ENCODE data around the gene TTLL4.
A peak's percentile ranks its signal among the peaks of the same experiment; 100 is the strongest.

TTLL4 gene

GRCh38 chr2:218722876-218723785 is 12.5 kb downstream of the TTLL4 start:
- Mint-ChIP-seq H3K36me3 (peaks cover 50% of the 10 kb centered on the region), H3K27ac (no peak overlapping the region)

GRCh38 chr2:218726004-218726574 is 15.5 kb downstream of the TTLL4 start:
- ATAC-seq: no peak

More at GRCh38 chr2:218722876-218723785, 12.5 kb downstream of the TTLL4 start:
- peaks cover 6% of the 10 kb centered on the region for H3K9me3 Mint-ChIP-seq
- H3K4me3 Mint-ChIP-seq: no peak overlapping the region
- ATAC-seq: no peak
- peaks cover 5% of the 10 kb centered on the region for H3K4me1 Mint-ChIP-seq
- no peaks in the 10 kb centered on the region for H3K27me3 Mint-ChIP-seq

GRCh38 chr2:218727502-218728165 is 17.0 kb downstream of the TTLL4 start:
- Mint-ChIP-seq H3K27ac (no peak overlapping the region), H3K4me1 (no peaks in the 10 kb centered on the region), H3K27me3 (no peaks in the 10 kb centered on the region), H3K9me3 (peaks cover 6% of the 10 kb centered on the region), H3K4me3 (no peak overlapping the region), H3K36me3 (peaks cover 47% of the 10 kb centered on the region)
- no peak for ATAC-seq

More at GRCh38 chr2:218726004-218726574, 15.5 kb downstream of the TTLL4 start:
- Mint-ChIP-seq H3K4me3 (no peak overlapping the region), H3K9me3 (peaks cover 6% of the 10 kb centered on the region), H3K36me3 (peaks cover 47% of the 10 kb centered on the region), H3K4me1 (no peaks in the 10 kb centered on the region), H3K27ac (no peak overlapping the region), H3K27me3 (no peaks in the 10 kb centered on the region)

- peaks cover 18% of the 10 kb centered on the region for H3K4me1 Mint-ChIP-seq
- peaks cover 6% of the 10 kb centered on the region for H3K9me3 Mint-ChIP-seq
- no peak overlapping the region for H3K27ac Mint-ChIP-seq
- ATAC-seq: no peak
- peaks cover 60% of the 10 kb centered on the region for H3K36me3 Mint-ChIP-seq
- no peak overlapping the region for H3K4me3 Mint-ChIP-seq
- H3K27me3 Mint-ChIP-seq: no peaks in the 10 kb centered on the region
These were observed 19.0 kb downstream of the TTLL4 start for GRCh38 chr2:218729640-218730039.

- H3K27ac Mint-ChIP-seq: no peak overlapping the region
- no peak overlapping the region for H3K4me3 Mint-ChIP-seq
- ATAC-seq: no peak
- peaks cover 3% of the 10 kb centered on the region for H3K9me3 Mint-ChIP-seq
- no peaks in the 10 kb centered on the region for H3K27me3 Mint-ChIP-seq
- H3K4me1 Mint-ChIP-seq: peaks cover 18% of the 10 kb centered on the region
- H3K36me3 Mint-ChIP-seq: peaks cover 56% of the 10 kb centered on the region
These were observed 21.6 kb downstream of the TTLL4 start for GRCh38 chr2:218732052-218732760.

GRCh38 chr2:218732761-218733158 is 22.1 kb downstream of the TTLL4 start:
- Mint-ChIP-seq H3K27ac (no peak overlapping the region), H3K4me3 (no peak overlapping the region), H3K4me1 (peaks cover 18% of the 10 kb centered on the region), H3K9me3 (peaks cover 1% of the 10 kb centered on the region), H3K36me3 (peaks cover 56% of the 10 kb centered on the region), H3K27me3 (no peaks in the 10 kb centered on the region)
- ATAC-seq: no peak

GRCh38 chr2:218733171-218734021 is 22.8 kb downstream of the TTLL4 start:
- no peak overlapping the region for H3K27ac Mint-ChIP-seq
- no peak overlapping the region for H3K4me3 Mint-ChIP-seq
- no peak for ATAC-seq
- peaks cover 60% of the 10 kb centered on the region for H3K36me3 Mint-ChIP-seq
- no peaks in the 10 kb centered on the region for H3K9me3 Mint-ChIP-seq
- peaks cover 18% of the 10 kb centered on the region for H3K4me1 Mint-ChIP-seq
- H3K27me3 Mint-ChIP-seq: no peaks in the 10 kb centered on the region

GRCh38 chr2:218734190-218734975 is 23.7 kb downstream of the TTLL4 start:
- Mint-ChIP-seq H3K4me1 (peaks cover 18% of the 10 kb centered on the region), H3K36me3 (peaks cover 64% of the 10 kb centered on the region), H3K27ac (no peak overlapping the region), H3K4me3 (no peak overlapping the region), H3K9me3 (no peaks in the 10 kb centered on the region), H3K27me3 (no peaks in the 10 kb centered on the region)
- ATAC-seq: no peak

GRCh38 chr2:218736531-218736930 is 25.9 kb downstream of the TTLL4 start:
- no peak overlapping the region for H3K4me3 Mint-ChIP-seq
- H3K27me3 Mint-ChIP-seq: no peaks in the 10 kb centered on the region
- H3K4me1 Mint-ChIP-seq: peaks cover 18% of the 10 kb centered on the region
- ATAC-seq: no peak
- H3K27ac Mint-ChIP-seq: no peak overlapping the region
- H3K9me3 Mint-ChIP-seq: no peaks in the 10 kb centered on the region
- H3K36me3 Mint-ChIP-seq: peaks cover 71% of the 10 kb centered on the region

GRCh38 chr2:218743068-218743467 is 32.4 kb downstream of the TTLL4 start:
- peak; percentile 85 for ATAC-seq
- Mint-ChIP-seq H3K27me3 (no peaks in the 10 kb centered on the region), H3K36me3 (peaks cover 75% of the 10 kb centered on the region), H3K27ac (peak overlapping the region; percentile 60), H3K4me1 (peaks cover 24% of the 10 kb centered on the region), H3K9me3 (no peaks in the 10 kb centered on the region), H3K4me3 (no peak overlapping the region)

GRCh38 chr2:218744615-218745014 is 34.0 kb downstream of the TTLL4 start:
- Mint-ChIP-seq H3K4me1 (peaks cover 24% of the 10 kb centered on the region), H3K27me3 (no peaks in the 10 kb centered on the region), H3K9me3 (no peaks in the 10 kb centered on the region), H3K36me3 (peaks cover 77% of the 10 kb centered on the region), H3K27ac (peak overlapping the region; percentile 75), H3K4me3 (no peak overlapping the region)
- peak; percentile 66 for ATAC-seq

GRCh38 chr2:218745160-218745558 is 34.5 kb downstream of the TTLL4 start:
- H3K9me3 Mint-ChIP-seq: no peaks in the 10 kb centered on the region
- H3K27me3 Mint-ChIP-seq: no peaks in the 10 kb centered on the region
- peak overlapping the region; percentile 75 for H3K27ac Mint-ChIP-seq
- peaks cover 71% of the 10 kb centered on the region for H3K36me3 Mint-ChIP-seq
- ATAC-seq: peak; percentile 80
- H3K4me3 Mint-ChIP-seq: no peak overlapping the region
- H3K4me1 Mint-ChIP-seq: peaks cover 24% of the 10 kb centered on the region

- Mint-ChIP-seq H3K4me1 (peaks cover 24% of the 10 kb centered on the region), H3K36me3 (peaks cover 71% of the 10 kb centered on the region), H3K4me3 (no peak overlapping the region), H3K27me3 (no peaks in the 10 kb centered on the region), H3K9me3 (no peaks in the 10 kb centered on the region), H3K27ac (peak overlapping the region; percentile 75)
- no peak for ATAC-seq
These were observed 35.2 kb downstream of the TTLL4 start for GRCh38 chr2:218745559-218746469.
